Activated CD8-positive, alpha-beta memory T cell treated with anti-CD3 and anti-CD28 coated beads, Interleukin-2, amount 10 ng/mL, durations not matched to agents 7 days and 5 days (primary cell): ENCODE data around the gene MED13. TPM values are rescaled to one million over a fixed set of nuclear protein-coding genes. Genes with fewer than 3 reads are reported as not detected.
A peak's percentile ranks its signal among the peaks of the same experiment; 100 is the strongest.

Experiments
- ATAC-seq: fragments of 150-1000 bp; cut with Tn5 transposase; one replicate; pipeline ENCODE4 v1.10.0; 2021; ENCODE audit warnings: moderate library complexity
- CTCF ChIA-PET: fragments of 350-600 bp; sonication (Branson Sonifier 250); formaldehyde crosslinking; loops from one replicate; lab custom pipeline; 2021; ENCODE audit warnings: antibody characterized with exemption; lab: Charles Lee
- DNase-seq: peaks from one replicate; pipeline ENCODE4 v3.0.0-alpha.2; 2020
- H3K27ac Mint-ChIP-seq: one replicate; pipeline ENCODE4 v1.8.0; 2021; ENCODE audit warnings: mild to moderate bottlenecking, mixed read lengths
- H3K27me3 Mint-ChIP-seq: one replicate; pipeline ENCODE4 v1.8.0; 2021; ENCODE audit warnings: mixed read lengths
- H3K36me3 Mint-ChIP-seq: one replicate; pipeline ENCODE4 v1.8.0; 2021; ENCODE audit warnings: mild to moderate bottlenecking, mixed read lengths
- H3K4me1 Mint-ChIP-seq: one replicate; pipeline ENCODE4 v1.8.0; 2021; ENCODE audit warnings: mixed read lengths
- H3K4me3 Mint-ChIP-seq: one replicate; pipeline ENCODE4 v1.8.0; 2021; ENCODE audit warnings: mild to moderate bottlenecking, moderate library complexity, mixed read lengths
- H3K9me3 Mint-ChIP-seq: one replicate; pipeline ENCODE4 v1.8.0; 2022; ENCODE audit warnings: low read depth, mixed read lengths
- total RNA-seq, 2 experiments: library from RNA; stranded (reverse); gene quantifications; one replicate each; pipeline ENCODE4 v1.2.3, GENCODE V29; 2021

The MED13 gene, protein sequence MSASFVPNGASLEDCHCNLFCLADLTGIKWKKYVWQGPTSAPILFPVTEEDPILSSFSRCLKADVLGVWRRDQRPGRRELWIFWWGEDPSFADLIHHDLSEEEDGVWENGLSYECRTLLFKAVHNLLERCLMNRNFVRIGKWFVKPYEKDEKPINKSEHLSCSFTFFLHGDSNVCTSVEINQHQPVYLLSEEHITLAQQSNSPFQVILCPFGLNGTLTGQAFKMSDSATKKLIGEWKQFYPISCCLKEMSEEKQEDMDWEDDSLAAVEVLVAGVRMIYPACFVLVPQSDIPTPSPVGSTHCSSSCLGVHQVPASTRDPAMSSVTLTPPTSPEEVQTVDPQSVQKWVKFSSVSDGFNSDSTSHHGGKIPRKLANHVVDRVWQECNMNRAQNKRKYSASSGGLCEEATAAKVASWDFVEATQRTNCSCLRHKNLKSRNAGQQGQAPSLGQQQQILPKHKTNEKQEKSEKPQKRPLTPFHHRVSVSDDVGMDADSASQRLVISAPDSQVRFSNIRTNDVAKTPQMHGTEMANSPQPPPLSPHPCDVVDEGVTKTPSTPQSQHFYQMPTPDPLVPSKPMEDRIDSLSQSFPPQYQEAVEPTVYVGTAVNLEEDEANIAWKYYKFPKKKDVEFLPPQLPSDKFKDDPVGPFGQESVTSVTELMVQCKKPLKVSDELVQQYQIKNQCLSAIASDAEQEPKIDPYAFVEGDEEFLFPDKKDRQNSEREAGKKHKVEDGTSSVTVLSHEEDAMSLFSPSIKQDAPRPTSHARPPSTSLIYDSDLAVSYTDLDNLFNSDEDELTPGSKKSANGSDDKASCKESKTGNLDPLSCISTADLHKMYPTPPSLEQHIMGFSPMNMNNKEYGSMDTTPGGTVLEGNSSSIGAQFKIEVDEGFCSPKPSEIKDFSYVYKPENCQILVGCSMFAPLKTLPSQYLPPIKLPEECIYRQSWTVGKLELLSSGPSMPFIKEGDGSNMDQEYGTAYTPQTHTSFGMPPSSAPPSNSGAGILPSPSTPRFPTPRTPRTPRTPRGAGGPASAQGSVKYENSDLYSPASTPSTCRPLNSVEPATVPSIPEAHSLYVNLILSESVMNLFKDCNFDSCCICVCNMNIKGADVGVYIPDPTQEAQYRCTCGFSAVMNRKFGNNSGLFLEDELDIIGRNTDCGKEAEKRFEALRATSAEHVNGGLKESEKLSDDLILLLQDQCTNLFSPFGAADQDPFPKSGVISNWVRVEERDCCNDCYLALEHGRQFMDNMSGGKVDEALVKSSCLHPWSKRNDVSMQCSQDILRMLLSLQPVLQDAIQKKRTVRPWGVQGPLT (N-terminal part only)
- total RNA-seq, result 10 to 100 TPM; 52.4 to 63.6 TPM

GRCh38 chr17:62064791-62065563, at the start of gene MED13:
TSS of gene MED13 (minus strand) at chr17:62065278. CDS start at chr17:62065205, 73 bp downstream.
- peak; percentile 72 for DNase-seq
- H3K36me3 Mint-ChIP-seq, result peaks cover 24% of the 10 kb centered on the region
- no peaks in the 10 kb centered on the region for H3K27me3 Mint-ChIP-seq
- peak within 1 kb of the TSS; percentile 98 for H3K27ac Mint-ChIP-seq
- H3K4me1 Mint-ChIP-seq, result peaks cover 28% of the 10 kb centered on the region
- ATAC-seq, result peak; percentile 37
- peak within 1 kb of the TSS; percentile 96 for H3K4me3 Mint-ChIP-seq
- CTCF ChIA-PET, result interaction anchor here (0.6 to 1.5 kb wide), 16 partner anchors 9 to 430 kb away, joined by 3 to 19 read pairs (median 4); partner anchors contain the start of gene BRIP1
- H3K9me3 Mint-ChIP-seq, result no peaks in the 10 kb centered on the region

DNA sequence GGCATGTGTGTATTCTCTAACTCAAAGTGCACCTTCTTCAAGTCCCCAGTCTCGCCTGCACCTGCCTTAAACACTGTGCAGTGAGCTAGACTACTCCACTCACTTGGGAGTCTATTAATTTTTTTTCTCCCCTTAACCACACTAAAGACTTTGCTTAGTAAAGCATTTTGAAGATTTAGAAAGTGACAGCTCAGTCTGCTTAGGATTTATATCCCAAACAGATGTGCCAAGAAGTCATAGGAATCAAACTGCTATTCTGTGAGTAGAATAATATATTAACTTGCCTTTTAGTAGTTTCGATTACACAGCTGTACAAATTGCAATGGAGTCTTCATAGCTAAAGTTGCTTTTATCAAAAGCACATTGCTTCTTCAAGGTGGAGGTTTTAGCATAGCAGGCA, 47.2 kb upstream of the MED13 start:
- CTCF ChIA-PET, result interaction anchor here (2.0 kb wide), 1 partner anchor 53 kb away, joined by 4 read pairs; no protein-coding TSS in a partner anchor
- Mint-ChIP-seq H3K4me1 (peaks cover 2% of the 10 kb centered on the region), H3K9me3 (no peaks in the 10 kb centered on the region), H3K4me3 (no peak overlapping the region), H3K27me3 (no peaks in the 10 kb centered on the region), H3K36me3 (no peaks in the 10 kb centered on the region), H3K27ac (no peak overlapping the region)
- DNase-seq, result no peak
- ATAC-seq, result no peak

DNA sequence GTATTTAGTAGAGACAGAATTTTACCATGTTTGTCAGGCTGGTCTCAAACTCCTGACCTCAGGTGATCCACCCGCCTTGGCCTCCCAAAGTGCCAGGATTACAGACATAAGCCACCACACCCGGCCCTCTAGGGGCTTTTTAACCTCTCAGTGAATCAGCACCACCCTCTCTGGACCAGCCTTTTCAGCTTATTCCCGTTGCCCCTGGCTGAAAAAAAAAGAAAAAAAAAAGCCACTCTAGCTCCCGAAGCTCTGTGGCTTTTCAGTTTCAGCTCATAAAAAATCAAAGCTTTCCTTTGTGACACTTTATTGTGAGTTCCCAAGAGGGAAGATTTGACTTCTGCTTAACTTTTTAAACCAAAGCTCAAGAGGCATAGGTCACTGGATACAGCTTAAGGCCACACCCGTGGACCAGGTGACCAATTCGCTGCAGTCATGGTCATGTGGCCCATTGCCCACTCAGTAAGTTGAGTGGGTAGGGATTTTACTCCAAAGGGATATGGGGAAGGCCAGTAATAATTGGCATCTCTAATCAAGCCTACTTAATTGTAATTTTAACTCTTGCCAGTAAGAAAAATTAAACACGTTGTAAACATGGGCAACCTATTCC, 46.6 kb upstream of the MED13 start:
- H3K9me3 Mint-ChIP-seq, result no peaks in the 10 kb centered on the region
- peaks cover 2% of the 10 kb centered on the region for H3K4me1 Mint-ChIP-seq
- DNase-seq (no peak), ATAC-seq (no peak)
- H3K27me3 Mint-ChIP-seq, result no peaks in the 10 kb centered on the region
- no peaks in the 10 kb centered on the region for H3K36me3 Mint-ChIP-seq
- H3K27ac Mint-ChIP-seq, result no peak overlapping the region
- CTCF ChIA-PET, result interaction anchor here (2.0 to 2.6 kb wide), 2 partner anchors 52 to 59 kb away, joined by 4 to 10 read pairs; no protein-coding TSS in a partner anchor
- H3K4me3 Mint-ChIP-seq, result no peak overlapping the region

DNA sequence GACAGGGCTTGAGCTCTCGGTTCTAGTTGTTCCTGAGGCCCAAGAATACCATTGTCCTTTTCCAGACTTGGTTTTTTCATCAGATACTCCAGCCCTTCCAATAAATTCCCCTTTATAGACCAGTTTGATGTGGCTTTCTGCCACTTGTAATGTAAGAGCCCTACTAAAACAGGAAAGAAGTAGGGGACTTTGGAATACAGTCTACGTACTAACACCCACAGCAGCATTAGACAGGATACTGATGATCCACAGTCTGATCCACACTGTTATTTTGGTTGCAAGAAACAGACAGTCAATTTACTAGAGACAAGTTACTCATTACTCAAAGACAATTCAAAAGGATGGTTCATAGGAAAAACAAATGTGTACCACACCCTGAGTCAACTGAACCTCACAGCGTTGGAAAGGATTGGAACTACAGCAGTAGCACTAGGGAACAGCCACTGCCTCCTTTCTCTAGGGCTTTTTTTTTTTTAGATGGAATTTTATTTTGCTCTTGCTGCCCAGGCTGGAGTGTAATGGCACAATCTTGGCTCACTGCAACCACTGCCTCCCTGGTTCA, 45.9 kb upstream of the MED13 start:
- Mint-ChIP-seq H3K27me3 (no peaks in the 10 kb centered on the region), H3K4me1 (peaks cover 2% of the 10 kb centered on the region), H3K27ac (no peak overlapping the region), H3K36me3 (no peaks in the 10 kb centered on the region), H3K9me3 (no peaks in the 10 kb centered on the region), H3K4me3 (no peak overlapping the region)
- CTCF ChIA-PET, result interaction anchor here (1.9 to 2.6 kb wide), 3 partner anchors 16 to 59 kb away, joined by 4 to 10 read pairs (median 7); no protein-coding TSS in a partner anchor
- DNase-seq (no peak), ATAC-seq (no peak)

DNA sequence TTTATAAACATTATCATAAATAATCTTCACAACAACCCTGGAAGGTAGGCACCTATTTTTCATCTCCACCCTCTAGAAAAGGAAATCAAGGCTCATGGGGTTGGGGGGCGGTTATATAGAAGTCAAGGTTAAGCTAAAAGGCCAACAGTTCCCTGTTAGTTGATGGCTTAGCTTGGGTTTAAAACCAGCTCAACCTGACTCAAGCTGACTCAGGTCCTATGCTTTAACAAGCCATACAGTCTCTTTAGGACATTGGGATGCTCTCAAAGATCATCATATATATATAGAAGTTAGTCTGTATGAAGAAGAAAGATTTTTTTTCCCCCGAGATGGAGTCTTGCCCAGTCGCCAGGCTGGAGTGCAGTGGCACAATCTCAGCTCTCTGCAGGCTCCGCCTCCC, 44.8 kb upstream of the MED13 start:
- Mint-ChIP-seq H3K27ac (no peak overlapping the region), H3K4me1 (peaks cover 2% of the 10 kb centered on the region), H3K36me3 (no peaks in the 10 kb centered on the region), H3K27me3 (no peaks in the 10 kb centered on the region), H3K9me3 (no peaks in the 10 kb centered on the region), H3K4me3 (no peak overlapping the region)
- DNase-seq (no peak), ATAC-seq (no peak)
- CTCF ChIA-PET, result interaction anchor here (0.5 to 2.6 kb wide), 52 partner anchors 8 to 696 kb away, joined by 3 to 19 read pairs (median 4); partner anchors contain the start of gene MED13

GRCh38 chr17:62109378-62109902, 44.4 kb upstream of the MED13 start:
- Mint-ChIP-seq H3K27me3 (no peaks in the 10 kb centered on the region), H3K4me3 (no peak overlapping the region), H3K36me3 (no peaks in the 10 kb centered on the region), H3K9me3 (no peaks in the 10 kb centered on the region), H3K27ac (no peak overlapping the region), H3K4me1 (peaks cover 2% of the 10 kb centered on the region)
- CTCF ChIA-PET, result interaction anchor here (0.5 to 2.6 kb wide), 59 partner anchors 9 to 696 kb away, joined by 3 to 19 read pairs (median 4); partner anchors contain the start of genes INTS2 and MED13
- DNase-seq, result peak; percentile 86
- ATAC-seq, result peak; percentile 100

- CTCF ChIA-PET, result no interaction called here
- no peak for DNase-seq
- Mint-ChIP-seq H3K36me3 (no peaks in the 10 kb centered on the region), H3K4me1 (peaks cover 2% of the 10 kb centered on the region), H3K27ac (no peak overlapping the region), H3K4me3 (no peak overlapping the region), H3K9me3 (no peaks in the 10 kb centered on the region), H3K27me3 (no peaks in the 10 kb centered on the region)
- ATAC-seq, result no peak
These were observed 40.8 kb upstream of the MED13 start for GRCh38 chr17:62105861-62106260.

DNA sequence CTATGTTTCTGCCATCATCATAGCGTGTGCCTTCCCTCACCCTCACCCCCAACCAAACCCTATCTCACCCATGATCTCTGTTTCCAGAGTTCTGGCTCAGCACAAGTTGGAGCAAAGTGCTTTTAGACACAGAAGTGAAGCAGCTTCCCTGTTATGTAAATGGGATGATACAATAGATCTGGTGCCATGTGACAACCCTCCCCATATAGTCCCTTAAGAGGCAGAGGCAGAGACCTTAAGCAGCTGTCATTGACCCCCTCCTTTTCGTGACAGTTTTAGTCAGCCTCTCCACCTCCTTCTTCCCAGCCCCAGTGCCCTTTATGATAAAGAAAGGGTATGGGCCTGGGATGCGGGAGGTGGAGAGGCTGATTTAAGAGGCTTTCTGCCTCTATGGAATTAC, 40.3 kb upstream of the MED13 start:
- H3K4me3 Mint-ChIP-seq, result no peak overlapping the region
- no peak for ATAC-seq
- no peaks in the 10 kb centered on the region for H3K9me3 Mint-ChIP-seq
- DNase-seq, result no peak
- H3K27me3 Mint-ChIP-seq, result no peaks in the 10 kb centered on the region
- peaks cover 2% of the 10 kb centered on the region for H3K4me1 Mint-ChIP-seq
- no peak overlapping the region for H3K27ac Mint-ChIP-seq
- H3K36me3 Mint-ChIP-seq, result no peaks in the 10 kb centered on the region
- CTCF ChIA-PET, result no interaction called here

GRCh38 chr17:62101515-62101914, 36.4 kb upstream of the MED13 start:
- H3K4me1 Mint-ChIP-seq, result peaks cover 22% of the 10 kb centered on the region
- no peak overlapping the region for H3K4me3 Mint-ChIP-seq
- H3K9me3 Mint-ChIP-seq, result no peaks in the 10 kb centered on the region
- H3K36me3 Mint-ChIP-seq, result no peaks in the 10 kb centered on the region
- H3K27ac Mint-ChIP-seq, result no peak overlapping the region
- CTCF ChIA-PET, result interaction anchor here (1.2 to 2.0 kb wide), 2 partner anchors 8 to 36 kb away, joined by 3 to 9 read pairs; no protein-coding TSS in a partner anchor
- DNase-seq, result no peak
- ATAC-seq, result no peak
- no peaks in the 10 kb centered on the region for H3K27me3 Mint-ChIP-seq

- Mint-ChIP-seq H3K4me1 (peaks cover 22% of the 10 kb centered on the region), H3K27ac (no peak overlapping the region), H3K4me3 (no peak overlapping the region), H3K9me3 (no peaks in the 10 kb centered on the region), H3K36me3 (no peaks in the 10 kb centered on the region), H3K27me3 (no peaks in the 10 kb centered on the region)
- DNase-seq (no peak), ATAC-seq (no peak)
- CTCF ChIA-PET, result interaction anchor here (1.2 to 2.0 kb wide), 2 partner anchors 9 to 35 kb away, joined by 3 to 9 read pairs; no protein-coding TSS in a partner anchor
These were observed 36.0 kb upstream of the MED13 start for GRCh38 chr17:62101090-62101489.

GRCh38 chr17:62100055-62100454, 35.0 kb upstream of the MED13 start:
- Mint-ChIP-seq H3K27ac (no peak overlapping the region), H3K9me3 (no peaks in the 10 kb centered on the region), H3K4me3 (no peak overlapping the region), H3K4me1 (peaks cover 22% of the 10 kb centered on the region), H3K27me3 (no peaks in the 10 kb centered on the region), H3K36me3 (no peaks in the 10 kb centered on the region)
- DNase-seq (no peak), ATAC-seq (no peak)
- CTCF ChIA-PET, result interaction anchor here (2.0 kb wide), 1 partner anchor 10 kb away, joined by 9 read pairs; no protein-coding TSS in a partner anchor
